IMR-90 (cell line): Measurements from ENCODE around the gene CBS.

ENCODE experiments used
- RAD21 ChIP-seq: IDR thresholded peaks from 2 replicates; pipeline ENCODE4 v1.6.1; 2012; ENCODE audit warnings: low read length, improper control_type of control experiment
- RFX5 ChIP-seq: IDR thresholded peaks from 2 replicates; pipeline ENCODE4 v1.8.0; 2012; ENCODE audit warnings: low read depth, mild to moderate bottlenecking, low read length, moderate library complexity
- TF ChIP-seq, protein P1 (sequence below): conservative IDR thresholded peaks from 2 replicates; pipeline ENCODE4 v1.5.1; 2012; ENCODE audit warnings: mild to moderate bottlenecking, low read depth, low read length, improper control_type of control experiment
- TF ChIP-seq, protein P2 (sequence below): fragments of 150-350 bp; IDR thresholded peaks from 2 replicates; pipeline ENCODE4 v1.6.1; 2017; ENCODE audit warnings: mild to moderate bottlenecking, antibody characterized with exemption, low read length, low read depth

GRCh38 chr21:43006874-43007208 is 68.8 kb downstream of the CBS start:
- TF ChIP-seq, protein P1, sequence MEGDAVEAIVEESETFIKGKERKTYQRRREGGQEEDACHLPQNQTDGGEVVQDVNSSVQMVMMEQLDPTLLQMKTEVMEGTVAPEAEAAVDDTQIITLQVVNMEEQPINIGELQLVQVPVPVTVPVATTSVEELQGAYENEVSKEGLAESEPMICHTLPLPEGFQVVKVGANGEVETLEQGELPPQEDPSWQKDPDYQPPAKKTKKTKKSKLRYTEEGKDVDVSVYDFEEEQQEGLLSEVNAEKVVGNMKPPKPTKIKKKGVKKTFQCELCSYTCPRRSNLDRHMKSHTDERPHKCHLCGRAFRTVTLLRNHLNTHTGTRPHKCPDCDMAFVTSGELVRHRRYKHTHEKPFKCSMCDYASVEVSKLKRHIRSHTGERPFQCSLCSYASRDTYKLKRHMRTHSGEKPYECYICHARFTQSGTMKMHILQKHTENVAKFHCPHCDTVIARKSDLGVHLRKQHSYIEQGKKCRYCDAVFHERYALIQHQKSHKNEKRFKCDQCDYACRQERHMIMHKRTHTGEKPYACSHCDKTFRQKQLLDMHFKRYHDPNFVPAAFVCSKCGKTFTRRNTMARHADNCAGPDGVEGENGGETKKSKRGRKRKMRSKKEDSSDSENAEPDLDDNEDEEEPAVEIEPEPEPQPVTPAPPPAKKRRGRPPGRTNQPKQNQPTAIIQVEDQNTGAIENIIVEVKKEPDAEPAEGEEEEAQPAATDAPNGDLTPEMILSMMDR: no peak
- TF ChIP-seq, protein P2, sequence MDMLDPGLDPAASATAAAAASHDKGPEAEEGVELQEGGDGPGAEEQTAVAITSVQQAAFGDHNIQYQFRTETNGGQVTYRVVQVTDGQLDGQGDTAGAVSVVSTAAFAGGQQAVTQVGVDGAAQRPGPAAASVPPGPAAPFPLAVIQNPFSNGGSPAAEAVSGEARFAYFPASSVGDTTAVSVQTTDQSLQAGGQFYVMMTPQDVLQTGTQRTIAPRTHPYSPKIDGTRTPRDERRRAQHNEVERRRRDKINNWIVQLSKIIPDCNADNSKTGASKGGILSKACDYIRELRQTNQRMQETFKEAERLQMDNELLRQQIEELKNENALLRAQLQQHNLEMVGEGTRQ: no peak
- no peak for TF ChIP-seq RFX5
- no peak for TF ChIP-seq RAD21
